Liver (tissue), 9 donors: Measurements from ENCODE around the gene EMC1. TPM values are rescaled to one million over a fixed set of nuclear protein-coding genes. Genes with fewer than 3 reads are reported as not detected.

Source experiments
- DNase-seq: peaks from one replicate; pipeline ENCODE4 v3.0.0-alpha.2; 2017; ENCODE audit warnings: low spot score
- H3K27ac ChIP-seq, 2 donors: one replicate each; pipeline ENCODE4 v1.7.0; 2013; ENCODE audit warnings: inconsistent platforms in 2 of 2, low read length in 2 of 2, control low read depth in 1 of 2, low read depth in 1 of 2, mild to moderate bottlenecking in 1 of 2
- H3K27me3 ChIP-seq, 4 donors: one replicate each; pipeline versions ENCODE4 v1.6.1 to v1.7.0; 2013; ENCODE audit warnings: low read length in 3 of 4, inconsistent platforms in 1 of 4, mild to moderate bottlenecking in 1 of 4, moderate library complexity in 1 of 4; ENCODE audit not compliant: control insufficient read depth in 4 of 4, insufficient read depth in 4 of 4
- H3K36me3 ChIP-seq, 4 donors: one replicate each; pipeline versions ENCODE4 v1.6.1 to v1.7.0; 2013; ENCODE audit warnings: low read length in 3 of 4, mild to moderate bottlenecking in 3 of 4, low read depth in 1 of 4, moderate library complexity in 1 of 4; ENCODE audit not compliant: control insufficient read depth in 4 of 4, insufficient read depth in 3 of 4
- H3K4me1 ChIP-seq, 4 donors: one replicate each; pipeline versions ENCODE4 v1.6.1 to v1.7.0; 2013; ENCODE audit warnings: low read length in 3 of 4, mild to moderate bottlenecking in 3 of 4, moderate library complexity in 1 of 4; ENCODE audit not compliant: control insufficient read depth in 4 of 4, insufficient read depth in 4 of 4
- H3K4me3 ChIP-seq, 3 donors: one replicate each; pipeline versions ENCODE4 v1.6.1 to v1.7.0; 2013; ENCODE audit warnings: low read length in 3 of 3, control low read depth in 1 of 3, low read depth in 1 of 3, mild to moderate bottlenecking in 1 of 3
- H3K9ac ChIP-seq, 2 donors: one replicate each; pipeline ENCODE4 v1.7.0; 2013; ENCODE audit warnings: low read length in 2 of 2, mild to moderate bottlenecking in 2 of 2, moderate library complexity in 2 of 2, control low read depth in 1 of 2, low read depth in 1 of 2
- H3K9me3 ChIP-seq, 4 donors: one replicate each; pipeline versions ENCODE4 v1.6.1 to v1.7.0; 2013; ENCODE audit warnings: low read length in 3 of 4; ENCODE audit not compliant: control insufficient read depth in 4 of 4
- EGR1 ChIP-seq, 2 donors: IDR thresholded peaks; 2 replicates each; pipeline ENCODE4 v1.6.1; 2016 to 2018; ENCODE audit warnings: antibody characterized with exemption in 2 of 2, low read depth in 2 of 2
- FOXA1 ChIP-seq: IDR thresholded peaks from 2 replicates; pipeline ENCODE4 v1.6.1; 2016; ENCODE audit warnings: antibody characterized with exemption
- FOXA2 ChIP-seq: IDR thresholded peaks from 2 replicates; pipeline ENCODE4 v1.6.1; 2016; ENCODE audit warnings: antibody characterized with exemption
- HNF4A ChIP-seq, 2 donors: conservative IDR thresholded peaks; 2 replicates each; pipeline ENCODE4 v1.6.1; 2016; ENCODE audit warnings: antibody characterized with exemption in 2 of 2, mild to moderate bottlenecking in 2 of 2
- HNF4G ChIP-seq: IDR thresholded peaks from 2 replicates; pipeline ENCODE4 v1.6.1; 2016; ENCODE audit warnings: antibody characterized with exemption
- JUND ChIP-seq, 2 donors: IDR thresholded peaks; 2 replicates each; pipeline ENCODE4 v1.6.1; 2016; ENCODE audit warnings: antibody characterized with exemption in 2 of 2
- RAD21 ChIP-seq, 2 donors: IDR thresholded peaks; 2 replicates each; pipeline ENCODE4 v1.6.1; 2016; ENCODE audit warnings: antibody characterized with exemption in 2 of 2, mild to moderate bottlenecking in 2 of 2
- RXRA ChIP-seq, 2 donors: IDR thresholded peaks; 2 replicates each; pipeline ENCODE4 v1.6.1; 2017 to 2018; ENCODE audit warnings: antibody characterized with exemption in 2 of 2, mild to moderate bottlenecking in 1 of 2
- SP1 ChIP-seq: IDR thresholded peaks from 2 replicates; pipeline ENCODE4 v1.6.1; 2018; ENCODE audit warnings: antibody characterized with exemption, mild to moderate bottlenecking
- TAF1 ChIP-seq: conservative IDR thresholded peaks from 2 replicates; pipeline ENCODE4 v1.6.1; 2016; ENCODE audit warnings: antibody characterized with exemption, mild to moderate bottlenecking
- YY1 ChIP-seq: IDR thresholded peaks from 2 replicates; pipeline ENCODE4 v1.6.1; 2016; ENCODE audit warnings: antibody characterized with exemption, mild to moderate bottlenecking
- WGBS: extraction: QIAGEN DNeasy Blood & Tissue Kit; methylation state at CpG from one replicate; pipeline ENCODE4 v1.1.7; 2013; 5-methylcytosine and 5-hydroxymethylcytosine counted together
- polyA plus RNA-seq, 2 donors: library from polyadenylated mRNA; stranded (reverse) in 1 of 2; unstranded in 1 of 2; fragments of 200-250 nt in 1 of 2; fragments of >200 nt in 1 of 2; fragmentation: Nextera tagmentation in 1 of 2; extraction: Ambion mirVana in 1 of 2; gene quantifications; one replicate each; pipeline versions ENCODE4 v1.2.1 to v1.2.3, GENCODE V29; 2013 to 2015
- total RNA-seq, 2 donors: library from RNA; depleted of rRNA; stranded (reverse); fragments of >200 nt; gene quantifications; one replicate each; pipeline ENCODE4 v1.2.3, GENCODE V29; 2014
- TF ChIP-seq, protein P1 (sequence below): IDR thresholded peaks from 2 replicates; pipeline ENCODE4 v1.6.1; 2016; ENCODE audit warnings: antibody characterized with exemption
- TF ChIP-seq, protein P2 (sequence below): fragments of 150-350 bp; IDR thresholded peaks from 2 replicates; pipeline ENCODE4 v1.5.1; 2017; ENCODE audit warnings: improper control_type of control experiment, low read depth, low read length; ENCODE audit not compliant: missing input control
- TF ChIP-seq, protein P3 (sequence below): IDR thresholded peaks from 2 replicates; pipeline ENCODE4 v1.6.1; 2016; ENCODE audit warnings: antibody characterized with exemption
- TF ChIP-seq, protein P4 (sequence below): IDR thresholded peaks from 2 replicates; pipeline ENCODE4 v1.6.1; 2016; ENCODE audit warnings: antibody characterized with exemption
- TF ChIP-seq, protein P5 (sequence below): IDR thresholded peaks from 2 replicates; pipeline ENCODE4 v1.6.1; 2016; ENCODE audit warnings: antibody characterized with exemption, mild to moderate bottlenecking
- donor health status: healthy.
- donor health status: healthy.
- donor health status: healthy.
- donor health status: healthy.
- donor health status: healthy.

Gene EMC1
- total and polyA plus RNA-seq, 4 donors, result 8.0 to 33.6 (median 14.8) TPM

DNA sequence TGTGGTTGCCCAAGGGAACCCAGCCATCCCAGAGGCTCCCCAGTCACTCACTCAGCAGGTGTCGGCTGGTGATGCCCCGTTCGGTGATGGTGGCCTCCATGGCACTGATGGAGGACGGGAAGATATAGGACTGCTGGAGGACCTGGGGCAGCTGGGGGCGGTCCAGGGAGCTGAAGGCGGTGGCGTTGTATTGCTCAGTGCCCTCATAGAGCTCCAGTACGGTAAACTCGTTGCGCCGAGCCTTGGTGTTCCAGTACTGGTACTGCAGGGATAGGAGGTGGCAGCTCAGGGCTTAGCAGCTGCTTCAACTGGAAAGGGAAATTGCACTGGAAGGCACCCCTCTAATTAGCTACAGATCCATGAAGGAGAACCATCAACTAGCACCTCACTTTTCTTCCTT lies 28.8 kb downstream of the EMC1 start:
- TF ChIP-seq RXRA (IDR thresholded peaks at IDR 0.05) (no peak), RAD21 (IDR thresholded peaks at IDR 0.05) (no peak), TAF1 (no peak), FOXA1 (no peak), FOXA2 (no peak), EGR1 (IDR thresholded peaks at IDR 0.05; ENCODE audit: low read depth in 2 of 2) (no peak), HNF4G (no peak), SP1 (no peak), YY1 (no peak), JUND (IDR thresholded peaks at IDR 0.05) (no peak), HNF4A (conservative IDR thresholded peaks at IDR 0.05) (no peak)
- TF ChIP-seq, protein P1, sequence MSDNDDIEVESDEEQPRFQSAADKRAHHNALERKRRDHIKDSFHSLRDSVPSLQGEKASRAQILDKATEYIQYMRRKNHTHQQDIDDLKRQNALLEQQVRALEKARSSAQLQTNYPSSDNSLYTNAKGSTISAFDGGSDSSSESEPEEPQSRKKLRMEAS, result no peak
- TF ChIP-seq, protein P2, sequence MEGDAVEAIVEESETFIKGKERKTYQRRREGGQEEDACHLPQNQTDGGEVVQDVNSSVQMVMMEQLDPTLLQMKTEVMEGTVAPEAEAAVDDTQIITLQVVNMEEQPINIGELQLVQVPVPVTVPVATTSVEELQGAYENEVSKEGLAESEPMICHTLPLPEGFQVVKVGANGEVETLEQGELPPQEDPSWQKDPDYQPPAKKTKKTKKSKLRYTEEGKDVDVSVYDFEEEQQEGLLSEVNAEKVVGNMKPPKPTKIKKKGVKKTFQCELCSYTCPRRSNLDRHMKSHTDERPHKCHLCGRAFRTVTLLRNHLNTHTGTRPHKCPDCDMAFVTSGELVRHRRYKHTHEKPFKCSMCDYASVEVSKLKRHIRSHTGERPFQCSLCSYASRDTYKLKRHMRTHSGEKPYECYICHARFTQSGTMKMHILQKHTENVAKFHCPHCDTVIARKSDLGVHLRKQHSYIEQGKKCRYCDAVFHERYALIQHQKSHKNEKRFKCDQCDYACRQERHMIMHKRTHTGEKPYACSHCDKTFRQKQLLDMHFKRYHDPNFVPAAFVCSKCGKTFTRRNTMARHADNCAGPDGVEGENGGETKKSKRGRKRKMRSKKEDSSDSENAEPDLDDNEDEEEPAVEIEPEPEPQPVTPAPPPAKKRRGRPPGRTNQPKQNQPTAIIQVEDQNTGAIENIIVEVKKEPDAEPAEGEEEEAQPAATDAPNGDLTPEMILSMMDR, result no peak
- TF ChIP-seq, protein P3, sequence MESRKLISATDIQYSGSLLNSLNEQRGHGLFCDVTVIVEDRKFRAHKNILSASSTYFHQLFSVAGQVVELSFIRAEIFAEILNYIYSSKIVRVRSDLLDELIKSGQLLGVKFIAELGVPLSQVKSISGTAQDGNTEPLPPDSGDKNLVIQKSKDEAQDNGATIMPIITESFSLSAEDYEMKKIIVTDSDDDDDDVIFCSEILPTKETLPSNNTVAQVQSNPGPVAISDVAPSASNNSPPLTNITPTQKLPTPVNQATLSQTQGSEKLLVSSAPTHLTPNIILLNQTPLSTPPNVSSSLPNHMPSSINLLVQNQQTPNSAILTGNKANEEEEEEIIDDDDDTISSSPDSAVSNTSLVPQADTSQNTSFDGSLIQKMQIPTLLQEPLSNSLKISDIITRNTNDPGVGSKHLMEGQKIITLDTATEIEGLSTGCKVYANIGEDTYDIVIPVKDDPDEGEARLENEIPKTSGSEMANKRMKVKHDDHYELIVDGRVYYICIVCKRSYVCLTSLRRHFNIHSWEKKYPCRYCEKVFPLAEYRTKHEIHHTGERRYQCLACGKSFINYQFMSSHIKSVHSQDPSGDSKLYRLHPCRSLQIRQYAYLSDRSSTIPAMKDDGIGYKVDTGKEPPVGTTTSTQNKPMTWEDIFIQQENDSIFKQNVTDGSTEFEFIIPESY, result no peak
- TF ChIP-seq, protein P4, sequence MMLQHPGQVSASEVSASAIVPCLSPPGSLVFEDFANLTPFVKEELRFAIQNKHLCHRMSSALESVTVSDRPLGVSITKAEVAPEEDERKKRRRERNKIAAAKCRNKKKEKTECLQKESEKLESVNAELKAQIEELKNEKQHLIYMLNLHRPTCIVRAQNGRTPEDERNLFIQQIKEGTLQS, result no peak
- TF ChIP-seq, protein P5, sequence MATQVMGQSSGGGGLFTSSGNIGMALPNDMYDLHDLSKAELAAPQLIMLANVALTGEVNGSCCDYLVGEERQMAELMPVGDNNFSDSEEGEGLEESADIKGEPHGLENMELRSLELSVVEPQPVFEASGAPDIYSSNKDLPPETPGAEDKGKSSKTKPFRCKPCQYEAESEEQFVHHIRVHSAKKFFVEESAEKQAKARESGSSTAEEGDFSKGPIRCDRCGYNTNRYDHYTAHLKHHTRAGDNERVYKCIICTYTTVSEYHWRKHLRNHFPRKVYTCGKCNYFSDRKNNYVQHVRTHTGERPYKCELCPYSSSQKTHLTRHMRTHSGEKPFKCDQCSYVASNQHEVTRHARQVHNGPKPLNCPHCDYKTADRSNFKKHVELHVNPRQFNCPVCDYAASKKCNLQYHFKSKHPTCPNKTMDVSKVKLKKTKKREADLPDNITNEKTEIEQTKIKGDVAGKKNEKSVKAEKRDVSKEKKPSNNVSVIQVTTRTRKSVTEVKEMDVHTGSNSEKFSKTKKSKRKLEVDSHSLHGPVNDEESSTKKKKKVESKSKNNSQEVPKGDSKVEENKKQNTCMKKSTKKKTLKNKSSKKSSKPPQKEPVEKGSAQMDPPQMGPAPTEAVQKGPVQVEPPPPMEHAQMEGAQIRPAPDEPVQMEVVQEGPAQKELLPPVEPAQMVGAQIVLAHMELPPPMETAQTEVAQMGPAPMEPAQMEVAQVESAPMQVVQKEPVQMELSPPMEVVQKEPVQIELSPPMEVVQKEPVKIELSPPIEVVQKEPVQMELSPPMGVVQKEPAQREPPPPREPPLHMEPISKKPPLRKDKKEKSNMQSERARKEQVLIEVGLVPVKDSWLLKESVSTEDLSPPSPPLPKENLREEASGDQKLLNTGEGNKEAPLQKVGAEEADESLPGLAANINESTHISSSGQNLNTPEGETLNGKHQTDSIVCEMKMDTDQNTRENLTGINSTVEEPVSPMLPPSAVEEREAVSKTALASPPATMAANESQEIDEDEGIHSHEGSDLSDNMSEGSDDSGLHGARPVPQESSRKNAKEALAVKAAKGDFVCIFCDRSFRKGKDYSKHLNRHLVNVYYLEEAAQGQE, result no peak
- no peaks in the 10 kb centered on the region for H3K27me3 ChIP-seq
- H3K4me1 ChIP-seq, result no peaks in the 10 kb centered on the region
- H3K9ac ChIP-seq, result no peak overlapping the region
- peaks cover 16 to 89% (median 61%) of the 10 kb centered on the region in 4 donors for H3K36me3 ChIP-seq
- no peak overlapping the region for H3K4me3 ChIP-seq
- DNase-seq, result no peak
- no peak overlapping the region for H3K27ac ChIP-seq
- 98% methylated on average over 11 of the region's 11 CpGs for WGBS
- H3K9me3 ChIP-seq, result no peaks in the 10 kb centered on the region

DNA sequence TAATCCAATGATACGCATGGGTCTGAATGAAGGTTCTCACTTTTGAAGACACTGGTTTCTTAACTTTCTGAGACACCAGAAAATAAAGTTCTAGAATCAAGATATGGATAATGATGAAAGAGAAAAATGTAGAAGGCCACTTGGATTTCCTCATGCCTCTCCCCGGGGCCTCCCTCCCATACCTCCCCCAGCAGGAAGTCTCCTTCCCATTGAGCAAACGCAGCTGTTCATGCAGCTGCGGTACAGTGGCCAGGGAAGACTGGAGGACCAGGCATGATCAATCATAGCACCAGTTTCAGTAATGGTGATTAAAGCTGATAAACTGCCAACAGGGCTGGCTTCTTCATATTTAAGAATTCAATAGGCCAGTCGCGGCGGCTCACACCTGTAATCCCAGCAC lies 30.3 kb downstream of the EMC1 start:
- TF ChIP-seq, protein P5, result no peak
- no peak for DNase-seq
- WGBS, result 86% methylated on average over 7 of the region's 7 CpGs
- Histone ChIP-seq H3K9me3 (no peaks in the 10 kb centered on the region), H3K36me3 (peaks cover 15 to 84% (median 55%) of the 10 kb centered on the region in 4 donors), H3K4me3 (no peak overlapping the region), H3K9ac (no peak overlapping the region), H3K27me3 (no peaks in the 10 kb centered on the region), H3K27ac (no peak overlapping the region), H3K4me1 (no peaks in the 10 kb centered on the region)
